ENCODE results near the gene LRFN5.

LRFN5 gene

GRCh38 chr14:41783403-41783802 is 176.7 kb downstream of the LRFN5 start:
- no peak overlapping the region for H3K27ac ChIP-seq
- TF ChIP-seq CTCF (conservative IDR thresholded peaks at IDR 0.05) = no peak

- H3K27ac ChIP-seq = no peak overlapping the region
- TF ChIP-seq CTCF (conservative IDR thresholded peaks at IDR 0.05) = no peak; the same call in 1 of the 2 replicates
These were observed 179.0 kb downstream of the LRFN5 start for GRCh38 chr14:41785696-41786095.

GRCh38 chr14:41799817-41800216 is 193.1 kb downstream of the LRFN5 start:
- no peak for TF ChIP-seq CTCF (conservative IDR thresholded peaks at IDR 0.05)
- H3K27ac ChIP-seq = no peak overlapping the region

- TF ChIP-seq CTCF (conservative IDR thresholded peaks at IDR 0.05) = no peak
These were observed 199.0 kb downstream of the LRFN5 start for GRCh38 chr14:41805633-41806032.

GRCh38 chr14:41806366-41806975 is 199.8 kb downstream of the LRFN5 start:
- H3K27ac ChIP-seq = no peak overlapping the region
- TF ChIP-seq CTCF (conservative IDR thresholded peaks at IDR 0.05) = no peak

More at GRCh38 chr14:41805633-41806032, 199.0 kb downstream of the LRFN5 start:
- H3K27ac ChIP-seq = no peak overlapping the region

- H3K27ac ChIP-seq = no peak overlapping the region
- no peak for TF ChIP-seq CTCF (conservative IDR thresholded peaks at IDR 0.05)
These were observed 203.7 kb downstream of the LRFN5 start for GRCh38 chr14:41810362-41810761.

- TF ChIP-seq CTCF (conservative IDR thresholded peaks at IDR 0.05) = no peak
- H3K27ac ChIP-seq = no peak overlapping the region
These were observed 210.9 kb downstream of the LRFN5 start for GRCh38 chr14:41817626-41818025.

All from VCaP (cell line).